Stomach (tissue), 9 donors: ENCODE data around the gene CCDC186. TPM values are rescaled to one million over a fixed set of nuclear protein-coding genes. Genes with fewer than 3 reads are reported as not detected.

Source experiments
- DNase-seq, 2 donors: peaks; one replicate each; pipeline versions ENCODE4 v3.0.0 to v3.0.0-alpha.2; 2013 to 2019
- H3K27ac ChIP-seq, 5 donors: fragments of 200-600 bp in 4 of 5; sonication (generic) in 4 of 5; one replicate each; pipeline ENCODE4 v1.5.1; 2013 to 2019; ENCODE audit warnings: mild to moderate bottlenecking in 1 of 5, moderate library complexity in 1 of 5
- H3K27me3 ChIP-seq, 3 donors: fragments of 200-600 bp; sonication (generic); one replicate each; pipeline ENCODE4 v1.5.1; 2017 to 2019; ENCODE audit warnings: mixed run types in 1 of 3
- H3K36me3 ChIP-seq, 4 donors: fragments of 200-600 bp; sonication (generic); 1 replicate in 3 of 4; 2 replicates in 1 of 4; pipeline ENCODE4 v1.5.1; 2016 to 2019
- H3K4me1 ChIP-seq, 4 donors: fragments of 200-600 bp; sonication (generic); one replicate each; pipeline ENCODE4 v1.5.1; 2016 to 2019
- H3K4me3 ChIP-seq, 4 donors: fragments of 200-600 bp; sonication (generic) in 3 of 4; one replicate each; pipeline ENCODE4 v1.5.1; 2016 to 2019; ENCODE audit warnings: mild to moderate bottlenecking in 1 of 4
- H3K9me3 ChIP-seq, 4 donors: fragments of 200-600 bp; sonication (generic); one replicate each; pipeline ENCODE4 v1.5.1; 2016 to 2019
- EP300 ChIP-seq: sonication (generic); formaldehyde crosslinking; IDR thresholded peaks from one replicate; pipeline ENCODE4 v1.6.1; 2017; ENCODE audit warnings: antibody characterized with exemption
- POLR2A ChIP-seq, 4 donors: fragments of 450-650 bp; IDR thresholded peaks; one replicate each; pipeline ENCODE4 v1.6.1; 2016; ENCODE audit warnings: antibody characterized with exemption in 4 of 4, control low read depth in 2 of 4, mild to moderate bottlenecking in 1 of 4, moderate library complexity in 1 of 4
- POLR2AphosphoS5 ChIP-seq, 3 donors: sonication (generic); formaldehyde crosslinking; IDR thresholded peaks; one replicate each; pipeline ENCODE4 v1.6.1; 2016; ENCODE audit warnings: antibody characterized with exemption in 3 of 3
- WGBS, 5 donors: extraction: QIAGEN DNeasy Blood & Tissue Kit in 3 of 5; methylation state at CpG; one replicate each; pipeline versions ENCODE4 v1.1.5 to v1.1.7; 2013 to 2018; 5-methylcytosine and 5-hydroxymethylcytosine counted together
- intact Hi-C: fragments of 100-400 bp; cut with DNase I; formaldehyde crosslinking; loops from one replicate; pipeline ENCODE4 v1.15.1; 2023; ENCODE audit warnings: low total_unique reads
- polyA plus RNA-seq, 3 donors: library from polyadenylated mRNA; stranded (reverse); fragments of 200-250 nt; gene quantifications; one replicate each; pipeline ENCODE4 v1.2.3, GENCODE V29; 2013
- total RNA-seq, 5 donors: library from RNA; depleted of rRNA; stranded (reverse); fragments of >200 nt; gene quantifications; one replicate each; pipeline versions ENCODE4 v1.1.0 to v1.2.3, GENCODE V29; 2014 to 2016
- TF ChIP-seq, protein P1 (sequence below), 7 experiments: fragments of 450-650 bp in 4 of 7; fragments of 200-600 bp in 3 of 7; sonication (generic) in 3 of 7; IDR thresholded peaks; one replicate each; pipeline ENCODE4 v1.5.1; 2016 to 2019; ENCODE audit warnings: antibody characterized with exemption in 7 of 7, control low read depth in 2 of 7, mild to moderate bottlenecking in 1 of 7
- donor health status: healthy with polysubstance abuse.
- donor health status: Bipolar disorder and iron deficiency.
- donor health status: healthy.

CCDC186 gene
- total and polyA plus RNA-seq, 8 donors: 4.7 to 74.5 (median 22.1) TPM

DNA sequence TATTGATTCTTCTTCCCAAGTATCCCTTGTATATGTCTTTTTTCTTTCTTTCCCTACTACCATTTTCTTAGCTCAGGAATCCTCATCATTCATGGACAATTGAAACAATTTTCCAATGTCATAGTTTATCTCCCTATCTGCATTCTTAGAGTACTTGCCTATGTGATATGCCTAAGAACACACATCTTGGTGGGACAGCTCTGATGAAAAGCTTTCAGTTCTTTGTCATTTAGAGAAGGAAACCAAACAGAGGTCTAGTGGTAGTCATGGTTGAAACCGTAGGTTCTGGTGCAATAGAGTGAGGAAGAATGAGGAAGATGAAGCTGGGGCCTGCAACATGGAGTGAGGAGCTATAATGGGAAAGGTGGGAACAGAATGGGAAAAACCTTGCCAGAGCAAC is 33.3 kb upstream of the CCDC186 start:
- H3K36me3 ChIP-seq: no peaks in the 10 kb centered on the region
- WGBS, 5 donors: 67 to 89% (median 74%) methylated on average over 1 of the region's 1 CpG
- DNase-seq: no peak
- intact Hi-C loops: no loop called here
- peaks cover 0 to 4% (median 0%) of the 10 kb centered on the region in 4 donors for H3K4me1 ChIP-seq
- no peak overlapping the region for H3K4me3 ChIP-seq
- no peak for TF ChIP-seq POLR2A (IDR thresholded peaks at IDR 0.05)
- TF ChIP-seq EP300: no peak
- no peak for TF ChIP-seq POLR2AphosphoS5 (IDR thresholded peaks at IDR 0.05)
- TF ChIP-seq, protein P1, sequence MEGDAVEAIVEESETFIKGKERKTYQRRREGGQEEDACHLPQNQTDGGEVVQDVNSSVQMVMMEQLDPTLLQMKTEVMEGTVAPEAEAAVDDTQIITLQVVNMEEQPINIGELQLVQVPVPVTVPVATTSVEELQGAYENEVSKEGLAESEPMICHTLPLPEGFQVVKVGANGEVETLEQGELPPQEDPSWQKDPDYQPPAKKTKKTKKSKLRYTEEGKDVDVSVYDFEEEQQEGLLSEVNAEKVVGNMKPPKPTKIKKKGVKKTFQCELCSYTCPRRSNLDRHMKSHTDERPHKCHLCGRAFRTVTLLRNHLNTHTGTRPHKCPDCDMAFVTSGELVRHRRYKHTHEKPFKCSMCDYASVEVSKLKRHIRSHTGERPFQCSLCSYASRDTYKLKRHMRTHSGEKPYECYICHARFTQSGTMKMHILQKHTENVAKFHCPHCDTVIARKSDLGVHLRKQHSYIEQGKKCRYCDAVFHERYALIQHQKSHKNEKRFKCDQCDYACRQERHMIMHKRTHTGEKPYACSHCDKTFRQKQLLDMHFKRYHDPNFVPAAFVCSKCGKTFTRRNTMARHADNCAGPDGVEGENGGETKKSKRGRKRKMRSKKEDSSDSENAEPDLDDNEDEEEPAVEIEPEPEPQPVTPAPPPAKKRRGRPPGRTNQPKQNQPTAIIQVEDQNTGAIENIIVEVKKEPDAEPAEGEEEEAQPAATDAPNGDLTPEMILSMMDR (IDR thresholded peaks at IDR 0.05): no peak
- H3K9me3 ChIP-seq: no peaks in the 10 kb centered on the region
- H3K27ac ChIP-seq: no peak overlapping the region
- no peaks in the 10 kb centered on the region for H3K27me3 ChIP-seq

- Histone ChIP-seq H3K4me1 (peaks cover 0 to 4% (median 0%) of the 10 kb centered on the region in 4 donors), H3K27ac (no peak overlapping the region), H3K36me3 (no peaks in the 10 kb centered on the region), H3K9me3 (no peaks in the 10 kb centered on the region), H3K4me3 (no peak overlapping the region), H3K27me3 (no peaks in the 10 kb centered on the region)
- DNase-seq: no peak
- WGBS, 5 donors: 51 to 68% (median 61%) methylated on average over 2 of the region's 2 CpGs
- intact Hi-C loops: no loop called here
- TF ChIP-seq, protein P1 (IDR thresholded peaks at IDR 0.05): no peak
- TF ChIP-seq POLR2AphosphoS5 (IDR thresholded peaks at IDR 0.05) (no peak), POLR2A (IDR thresholded peaks at IDR 0.05) (no peak), EP300 (no peak)
Observed at GRCh38 chr10:114206902-114207301, 32.9 kb upstream of the CCDC186 start.

- H3K27ac ChIP-seq: no peak overlapping the region
- TF ChIP-seq, protein P1 (IDR thresholded peaks at IDR 0.05): no peak
- TF ChIP-seq POLR2A (IDR thresholded peaks at IDR 0.05) (no peak), POLR2AphosphoS5 (IDR thresholded peaks at IDR 0.05) (no peak), EP300 (no peak)
- H3K9me3 ChIP-seq: no peaks in the 10 kb centered on the region
- no peaks in the 10 kb centered on the region for H3K36me3 ChIP-seq
- H3K27me3 ChIP-seq: peaks cover 0 to 8% (median 0%) of the 10 kb centered on the region in 3 donors
- H3K4me1 ChIP-seq: peaks cover 0 to 4% (median 0%) of the 10 kb centered on the region in 4 donors
- intact Hi-C loops: no loop called here
- no peak for DNase-seq
- no peak overlapping the region for H3K4me3 ChIP-seq
- WGBS, 5 donors: 78 to 88% (median 85%) methylated on average over 3 of the region's 3 CpGs
Observed at GRCh38 chr10:114202812-114203211, 28.8 kb upstream of the CCDC186 start.

- intact Hi-C loops: no loop called here
- Histone ChIP-seq H3K4me1 (no peaks in the 10 kb centered on the region), H3K4me3 (no peak overlapping the region), H3K27ac (no peak overlapping the region), H3K27me3 (peaks cover 0 to 10% (median 0%) of the 10 kb centered on the region in 3 donors), H3K36me3 (no peaks in the 10 kb centered on the region), H3K9me3 (no peaks in the 10 kb centered on the region)
- no peak for DNase-seq
- no peak for TF ChIP-seq POLR2AphosphoS5 (IDR thresholded peaks at IDR 0.05)
- no peak for TF ChIP-seq POLR2A (IDR thresholded peaks at IDR 0.05)
- TF ChIP-seq, protein P1 (IDR thresholded peaks at IDR 0.05): no peak
- no peak for TF ChIP-seq EP300
- 87 to 94% (median 90%) methylated on average over 4 of the region's 4 CpGs for WGBS, 5 donors
Observed at GRCh38 chr10:114199239-114199638, 25.2 kb upstream of the CCDC186 start.
